Measurements from ENCODE around the gene RAPGEF4. TPM values are rescaled to one million over a fixed set of nuclear protein-coding genes. Genes with fewer than 3 reads are reported as not detected.

RAPGEF4 gene
- total and polyA plus RNA-seq, 2 of the 13 experiments (the other 11 are each of a cell fraction or from before 2014, with no cell fraction given) = 0.78 to 0.91 TPM

DNA sequence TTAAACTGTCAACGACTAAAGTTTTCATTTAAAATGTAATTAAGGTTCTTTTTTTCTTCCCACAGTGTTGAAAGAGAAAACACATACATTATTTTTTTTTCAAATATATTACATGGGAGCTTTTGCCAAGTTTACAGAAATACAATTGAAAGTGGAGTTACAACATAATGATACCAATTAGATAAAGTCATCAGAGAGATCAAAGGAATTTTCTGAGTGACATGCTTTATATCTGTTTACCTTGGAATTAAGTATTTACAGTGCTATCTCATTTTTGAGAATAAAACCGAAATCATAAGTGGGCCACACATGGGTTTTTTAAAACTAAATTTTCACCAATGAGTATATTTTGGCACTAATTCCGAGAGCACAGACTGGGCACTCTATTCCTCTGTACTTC, 165.2 kb downstream of the RAPGEF4 start (continued):
- TF ChIP-seq, protein P1, sequence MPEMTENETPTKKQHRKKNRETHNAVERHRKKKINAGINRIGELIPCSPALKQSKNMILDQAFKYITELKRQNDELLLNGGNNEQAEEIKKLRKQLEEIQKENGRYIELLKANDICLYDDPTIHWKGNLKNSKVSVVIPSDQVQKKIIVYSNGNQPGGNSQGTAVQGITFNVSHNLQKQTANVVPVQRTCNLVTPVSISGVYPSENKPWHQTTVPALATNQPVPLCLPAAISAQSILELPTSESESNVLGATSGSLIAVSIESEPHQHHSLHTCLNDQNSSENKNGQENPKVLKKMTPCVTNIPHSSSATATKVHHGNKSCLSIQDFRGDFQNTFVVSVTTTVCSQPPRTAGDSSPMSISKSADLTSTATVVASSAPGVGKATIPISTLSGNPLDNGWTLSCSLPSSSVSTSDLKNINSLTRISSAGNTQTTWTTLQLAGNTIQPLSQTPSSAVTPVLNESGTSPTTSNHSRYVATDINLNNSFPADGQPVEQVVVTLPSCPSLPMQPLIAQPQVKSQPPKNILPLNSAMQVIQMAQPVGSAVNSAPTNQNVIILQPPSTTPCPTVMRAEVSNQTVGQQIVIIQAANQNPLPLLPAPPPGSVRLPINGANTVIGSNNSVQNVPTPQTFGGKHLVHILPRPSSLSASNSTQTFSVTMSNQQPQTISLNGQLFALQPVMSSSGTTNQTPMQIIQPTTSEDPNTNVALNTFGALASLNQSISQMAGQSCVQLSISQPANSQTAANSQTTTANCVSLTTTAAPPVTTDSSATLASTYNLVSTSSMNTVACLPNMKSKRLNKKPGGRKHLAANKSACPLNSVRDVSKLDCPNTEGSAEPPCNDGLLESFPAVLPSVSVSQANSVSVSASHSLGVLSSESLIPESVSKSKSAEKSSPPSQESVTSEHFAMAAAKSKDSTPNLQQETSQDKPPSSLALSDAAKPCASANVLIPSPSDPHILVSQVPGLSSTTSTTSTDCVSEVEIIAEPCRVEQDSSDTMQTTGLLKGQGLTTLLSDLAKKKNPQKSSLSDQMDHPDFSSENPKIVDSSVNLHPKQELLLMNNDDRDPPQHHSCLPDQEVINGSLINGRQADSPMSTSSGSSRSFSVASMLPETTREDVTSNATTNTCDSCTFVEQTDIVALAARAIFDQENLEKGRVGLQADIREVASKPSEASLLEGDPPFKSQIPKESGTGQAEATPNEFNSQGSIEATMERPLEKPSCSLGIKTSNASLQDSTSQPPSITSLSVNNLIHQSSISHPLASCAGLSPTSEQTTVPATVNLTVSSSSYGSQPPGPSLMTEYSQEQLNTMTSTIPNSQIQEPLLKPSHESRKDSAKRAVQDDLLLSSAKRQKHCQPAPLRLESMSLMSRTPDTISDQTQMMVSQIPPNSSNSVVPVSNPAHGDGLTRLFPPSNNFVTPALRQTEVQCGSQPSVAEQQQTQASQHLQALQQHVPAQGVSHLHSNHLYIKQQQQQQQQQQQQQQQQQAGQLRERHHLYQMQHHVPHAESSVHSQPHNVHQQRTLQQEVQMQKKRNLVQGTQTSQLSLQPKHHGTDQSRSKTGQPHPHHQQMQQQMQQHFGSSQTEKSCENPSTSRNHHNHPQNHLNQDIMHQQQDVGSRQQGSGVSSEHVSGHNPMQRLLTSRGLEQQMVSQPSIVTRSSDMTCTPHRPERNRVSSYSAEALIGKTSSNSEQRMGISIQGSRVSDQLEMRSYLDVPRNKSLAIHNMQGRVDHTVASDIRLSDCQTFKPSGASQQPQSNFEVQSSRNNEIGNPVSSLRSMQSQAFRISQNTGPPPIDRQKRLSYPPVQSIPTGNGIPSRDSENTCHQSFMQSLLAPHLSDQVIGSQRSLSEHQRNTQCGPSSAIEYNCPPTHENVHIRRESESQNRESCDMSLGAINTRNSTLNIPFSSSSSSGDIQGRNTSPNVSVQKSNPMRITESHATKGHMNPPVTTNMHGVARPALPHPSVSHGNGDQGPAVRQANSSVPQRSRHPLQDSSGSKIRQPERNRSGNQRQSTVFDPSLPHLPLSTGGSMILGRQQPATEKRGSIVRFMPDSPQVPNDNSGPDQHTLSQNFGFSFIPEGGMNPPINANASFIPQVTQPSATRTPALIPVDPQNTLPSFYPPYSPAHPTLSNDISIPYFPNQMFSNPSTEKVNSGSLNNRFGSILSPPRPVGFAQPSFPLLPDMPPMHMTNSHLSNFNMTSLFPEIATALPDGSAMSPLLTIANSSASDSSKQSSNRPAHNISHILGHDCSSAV (CRISPR knock-in tag; IDR thresholded peaks at IDR 0.05; ENCODE audit: borderline replicate concordance) = no peak
- TF ChIP-seq SMARCC2 (IDR thresholded peaks at IDR 0.05) (no peak), HNRNPL (IDR thresholded peaks at IDR 0.05; ENCODE audit: low read depth, low read length) (no peak), ETV5 (CRISPR knock-in tag; IDR thresholded peaks at IDR 0.05; ENCODE audit: borderline replicate concordance) (no peak), NCOA5 (CRISPR knock-in tag; IDR thresholded peaks at IDR 0.05) (no peak), ZNF383 (CRISPR knock-in tag; IDR thresholded peaks at IDR 0.05; ENCODE audit: borderline replicate concordance) (no peak), MYNN (CRISPR knock-in tag; IDR thresholded peaks at IDR 0.05; ENCODE audit: low read depth) (no peak), ZNF709 (CRISPR knock-in tag; IDR thresholded peaks at IDR 0.05) (no peak), JDP2 (CRISPR knock-in tag; IDR thresholded peaks at IDR 0.05; ENCODE audit: borderline replicate concordance) (no peak), SMAD1 (CRISPR knock-in tag; IDR thresholded peaks at IDR 0.05; ENCODE audit: borderline replicate concordance, low read depth) (no peak), ERF (CRISPR knock-in tag; IDR thresholded peaks at IDR 0.05) (no peak)
- TF ChIP-seq, protein P2, sequence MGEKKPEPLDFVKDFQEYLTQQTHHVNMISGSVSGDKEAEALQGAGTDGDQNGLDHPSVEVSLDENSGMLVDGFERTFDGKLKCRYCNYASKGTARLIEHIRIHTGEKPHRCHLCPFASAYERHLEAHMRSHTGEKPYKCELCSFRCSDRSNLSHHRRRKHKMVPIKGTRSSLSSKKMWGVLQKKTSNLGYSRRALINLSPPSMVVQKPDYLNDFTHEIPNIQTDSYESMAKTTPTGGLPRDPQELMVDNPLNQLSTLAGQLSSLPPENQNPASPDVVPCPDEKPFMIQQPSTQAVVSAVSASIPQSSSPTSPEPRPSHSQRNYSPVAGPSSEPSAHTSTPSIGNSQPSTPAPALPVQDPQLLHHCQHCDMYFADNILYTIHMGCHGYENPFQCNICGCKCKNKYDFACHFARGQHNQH (CRISPR knock-in tag; IDR thresholded peaks at IDR 0.05) = no peak
- TF ChIP-seq, protein P3, sequence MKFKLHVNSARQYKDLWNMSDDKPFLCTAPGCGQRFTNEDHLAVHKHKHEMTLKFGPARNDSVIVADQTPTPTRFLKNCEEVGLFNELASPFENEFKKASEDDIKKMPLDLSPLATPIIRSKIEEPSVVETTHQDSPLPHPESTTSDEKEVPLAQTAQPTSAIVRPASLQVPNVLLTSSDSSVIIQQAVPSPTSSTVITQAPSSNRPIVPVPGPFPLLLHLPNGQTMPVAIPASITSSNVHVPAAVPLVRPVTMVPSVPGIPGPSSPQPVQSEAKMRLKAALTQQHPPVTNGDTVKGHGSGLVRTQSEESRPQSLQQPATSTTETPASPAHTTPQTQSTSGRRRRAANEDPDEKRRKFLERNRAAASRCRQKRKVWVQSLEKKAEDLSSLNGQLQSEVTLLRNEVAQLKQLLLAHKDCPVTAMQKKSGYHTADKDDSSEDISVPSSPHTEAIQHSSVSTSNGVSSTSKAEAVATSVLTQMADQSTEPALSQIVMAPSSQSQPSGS (CRISPR knock-in tag; IDR thresholded peaks at IDR 0.05) = no peak

Data from HepG2 (cell line).